ENCODE results near the gene CACNA2D3. TPM values are rescaled to one million over a fixed set of nuclear protein-coding genes. Genes with fewer than 3 reads are reported as not detected.

The CACNA2D3 gene
- total RNA-seq, 1 donor from 2014 or later = 1.3 TPM

GRCh38 chr3:54888873-54889272, 766.5 kb downstream of the CACNA2D3 start:
- no peak for DNase-seq (ENCODE audit: low read depth)
- no peak overlapping the region for H3K4me3 ChIP-seq (ENCODE audit: low read depth, low read length)
- no peak for TF ChIP-seq CTCF (conservative IDR thresholded peaks at IDR 0.05; ENCODE audit: low read depth, low read length)

DNA sequence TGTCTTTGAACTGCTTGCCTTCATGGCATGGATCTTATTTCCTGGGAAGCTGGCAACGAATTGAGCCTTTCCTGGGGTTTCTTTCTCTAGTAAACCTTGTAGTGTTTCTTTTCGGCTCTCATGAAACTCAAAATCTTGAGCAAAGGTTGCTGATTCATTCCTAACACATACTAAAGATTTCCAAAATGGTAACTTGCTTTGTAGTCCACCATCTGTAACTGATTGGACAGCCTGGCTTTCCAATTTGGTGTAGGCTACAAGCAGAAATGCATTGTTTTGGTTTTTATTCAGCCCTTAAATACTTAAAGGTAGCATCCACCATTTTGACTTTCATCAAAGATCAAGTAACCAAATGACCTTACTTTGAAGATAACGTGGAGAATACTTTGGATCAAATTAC, 767.4 kb downstream of the CACNA2D3 start:
- TF ChIP-seq CTCF (conservative IDR thresholded peaks at IDR 0.05; ENCODE audit: low read depth, low read length) = no peak
- H3K4me3 ChIP-seq (ENCODE audit: low read depth, low read length) = no peak overlapping the region
- DNase-seq (ENCODE audit: low read depth) = no peak

- peak; percentile 66 for TF ChIP-seq CTCF (conservative IDR thresholded peaks at IDR 0.05; ENCODE audit: low read depth, low read length)
- H3K4me3 ChIP-seq (ENCODE audit: low read depth, low read length) = no peak overlapping the region
- peak; percentile 81 for DNase-seq (ENCODE audit: low read depth)
Observed at GRCh38 chr3:54891540-54891897, 769.2 kb downstream of the CACNA2D3 start.

GRCh38 chr3:54892168-54892567, 769.8 kb downstream of the CACNA2D3 start:
- DNase-seq (ENCODE audit: low read depth) = no peak
- TF ChIP-seq CTCF (conservative IDR thresholded peaks at IDR 0.05; ENCODE audit: low read depth, low read length) = no peak
- no peak overlapping the region for H3K4me3 ChIP-seq (ENCODE audit: low read depth, low read length)

GRCh38 chr3:54895613-54896012, 773.3 kb downstream of the CACNA2D3 start:
- H3K4me3 ChIP-seq (ENCODE audit: low read depth, low read length) = no peak overlapping the region
- no peak for TF ChIP-seq CTCF (conservative IDR thresholded peaks at IDR 0.05; ENCODE audit: low read depth, low read length)
- no peak for DNase-seq (ENCODE audit: low read depth)

DNA sequence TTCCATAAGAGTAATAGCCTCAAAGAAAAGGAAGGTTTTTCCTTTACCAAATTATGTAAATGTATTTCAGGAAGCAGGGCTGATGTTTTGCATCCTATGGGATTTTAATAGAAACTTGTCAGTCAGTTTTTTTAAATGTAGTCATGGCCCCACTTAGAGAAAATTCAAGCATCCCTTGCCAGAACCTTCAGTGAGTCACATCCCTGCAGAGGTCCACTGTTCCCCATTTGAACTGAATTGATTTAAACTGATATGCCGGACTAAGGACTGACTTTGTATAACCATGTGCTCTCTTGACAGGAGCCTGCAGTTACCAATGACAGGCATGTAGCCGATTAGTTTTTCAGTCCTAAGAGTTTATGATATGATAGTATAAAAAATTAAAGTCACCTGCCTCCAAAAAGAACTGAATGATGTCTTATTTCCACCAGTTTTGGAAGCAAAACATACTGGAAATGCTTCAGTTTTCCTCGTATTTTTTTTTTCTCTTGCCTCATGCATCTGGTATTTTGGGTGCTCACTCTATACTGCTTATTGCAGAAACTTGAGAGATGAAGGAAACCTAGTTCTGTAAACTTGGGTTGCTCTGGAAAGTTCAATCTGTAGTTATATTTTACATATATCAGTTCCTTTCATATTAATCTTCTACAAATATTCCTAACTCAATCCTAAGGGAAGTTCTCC, 774.8 kb downstream of the CACNA2D3 start:
- TF ChIP-seq CTCF (conservative IDR thresholded peaks at IDR 0.05; ENCODE audit: low read depth, low read length) = no peak
- no peak for DNase-seq (ENCODE audit: low read depth)
- H3K4me3 ChIP-seq (ENCODE audit: low read depth, low read length) = no peak overlapping the region

- no peak overlapping the region for H3K4me3 ChIP-seq (ENCODE audit: low read depth, low read length)
- no peak for TF ChIP-seq CTCF (conservative IDR thresholded peaks at IDR 0.05; ENCODE audit: low read depth, low read length)
- DNase-seq (ENCODE audit: low read depth) = no peak
Observed at GRCh38 chr3:54899273-54899672, 776.9 kb downstream of the CACNA2D3 start.

All from epithelial cell of proximal tubule (primary cell).